Activated CD4-positive, alpha-beta T cell treated with anti-CD3 and anti-CD28 coated beads, Interleukin-10, Interleukin-2, amounts not matched to agents 100 ng/mL and 50 ng/mL, durations not matched to agents 16 hours and 8 hours (primary cell): ENCODE data around the gene TMUB1.

ENCODE experiments used
- DNase-seq: peaks from one replicate; pipeline ENCODE4 v3.0.0-alpha.2; 2020

TMUB1 gene

DNA sequence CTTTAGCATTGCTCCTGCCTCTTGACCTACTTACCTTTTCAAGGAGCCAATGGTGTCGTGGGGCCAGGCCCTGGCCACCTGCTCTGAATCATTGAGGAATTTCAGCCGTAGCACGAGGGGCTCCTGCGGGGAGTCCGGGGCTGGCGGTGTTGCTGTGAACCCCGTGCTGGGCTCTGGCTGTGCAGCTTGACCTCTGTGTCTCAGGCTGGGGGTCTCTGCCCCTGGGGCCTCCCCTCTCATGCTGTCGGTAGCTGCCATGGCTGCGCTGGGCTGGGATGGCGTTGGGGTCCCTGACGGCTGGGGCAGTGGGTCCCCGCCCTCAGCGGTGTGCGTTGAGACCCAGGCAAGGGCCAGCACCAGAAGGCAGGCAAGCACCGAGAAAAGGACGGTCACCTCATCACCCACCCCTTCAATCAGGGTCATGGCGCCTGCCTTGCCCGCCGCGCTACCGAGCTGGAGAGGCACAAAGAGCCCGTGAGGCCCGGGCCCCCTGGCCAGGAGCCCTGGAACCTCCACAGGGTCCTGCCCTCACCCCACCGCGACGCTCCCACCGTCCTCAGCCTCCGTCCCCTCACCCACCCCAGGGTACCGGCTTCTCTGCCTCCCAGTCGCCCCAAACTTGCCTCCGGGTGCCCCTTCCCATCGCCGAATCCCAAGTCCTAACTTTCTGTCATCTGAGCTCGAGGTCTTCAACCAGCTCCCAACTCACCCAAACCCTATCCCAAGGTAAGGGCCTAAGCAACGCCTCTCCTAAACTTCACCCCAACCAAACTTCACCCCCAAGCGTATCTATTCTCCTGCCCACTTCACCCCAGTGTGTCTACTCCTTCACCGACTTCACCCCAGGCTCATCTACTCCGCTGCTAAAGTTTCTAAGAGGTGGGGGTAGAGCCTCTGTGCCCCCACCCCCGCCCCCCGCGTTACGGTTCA lies 887 bp downstream of the TMUB1 start:
- no peak for DNase-seq

- DNase-seq: no peak
Measured at GRCh38 chr7:151081170-151082101, 1.9 kb downstream of the TMUB1 start.

DNA sequence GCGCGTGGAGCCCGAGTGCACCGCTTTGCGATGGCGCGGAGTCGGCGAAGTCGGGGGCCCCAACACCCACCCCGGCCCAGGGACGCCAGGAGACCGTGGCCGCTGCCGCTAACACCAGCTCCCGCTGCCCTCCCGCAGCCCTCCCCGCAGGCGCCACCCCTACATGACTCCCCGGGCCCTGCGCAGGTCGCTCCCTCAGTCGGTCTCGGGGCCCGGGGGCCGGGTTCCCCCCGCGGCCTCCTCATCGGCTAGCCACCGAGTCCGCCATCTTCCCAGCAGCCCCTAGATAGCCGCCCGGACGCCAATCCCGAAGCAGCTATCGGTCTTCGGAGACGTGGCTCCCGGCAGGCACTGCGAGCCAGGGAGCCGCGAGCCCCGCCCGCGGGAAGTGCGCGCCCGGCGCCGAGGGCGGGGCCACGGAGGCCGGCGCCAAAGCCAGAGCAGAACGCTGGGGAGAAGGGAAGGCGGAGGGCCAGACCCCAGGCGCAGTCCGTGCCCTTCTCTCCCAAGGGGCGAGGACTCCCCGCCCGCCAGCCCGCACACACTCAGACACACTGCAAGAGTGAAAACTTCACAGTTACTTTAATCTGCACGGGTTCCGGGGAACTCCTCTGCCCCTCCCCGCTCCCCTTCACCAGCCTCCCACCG lies 2.6 kb downstream of the TMUB1 start, which contains the start of gene FASTK:
Gene FASTK, minus strand, starts transcription at position 288 of the 648 bp plus-strand sequence. Its CDS starts 43 bp downstream, at position 245.
- DNase-seq: peak; percentile 94

DNA sequence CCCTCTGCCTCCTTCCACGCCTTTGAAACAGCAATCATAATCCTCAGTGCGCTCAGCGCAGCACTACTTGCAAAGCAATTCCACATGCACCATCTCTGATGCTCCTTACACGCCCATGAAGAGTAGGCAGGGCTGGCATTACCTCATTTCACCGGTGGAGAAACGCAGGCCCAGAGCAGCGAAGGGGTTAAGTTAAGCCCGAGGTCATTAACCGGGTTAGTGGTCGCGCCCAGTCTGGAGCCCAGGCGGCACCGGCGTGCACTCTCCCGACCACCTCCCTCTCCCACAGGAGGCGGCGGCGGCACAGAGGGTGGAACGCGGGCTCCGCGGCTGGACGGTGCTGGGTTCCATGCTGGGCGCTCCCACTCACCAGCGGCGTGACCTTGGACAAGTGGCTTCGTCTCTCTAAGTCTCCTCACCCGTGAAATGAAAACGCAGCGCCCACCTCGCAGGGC lies 3.2 kb downstream of the TMUB1 start:
- DNase-seq: no peak

GRCh38 chr7:151079199-151079910 lies 3.9 kb downstream of the TMUB1 start:
- no peak for DNase-seq

DNA sequence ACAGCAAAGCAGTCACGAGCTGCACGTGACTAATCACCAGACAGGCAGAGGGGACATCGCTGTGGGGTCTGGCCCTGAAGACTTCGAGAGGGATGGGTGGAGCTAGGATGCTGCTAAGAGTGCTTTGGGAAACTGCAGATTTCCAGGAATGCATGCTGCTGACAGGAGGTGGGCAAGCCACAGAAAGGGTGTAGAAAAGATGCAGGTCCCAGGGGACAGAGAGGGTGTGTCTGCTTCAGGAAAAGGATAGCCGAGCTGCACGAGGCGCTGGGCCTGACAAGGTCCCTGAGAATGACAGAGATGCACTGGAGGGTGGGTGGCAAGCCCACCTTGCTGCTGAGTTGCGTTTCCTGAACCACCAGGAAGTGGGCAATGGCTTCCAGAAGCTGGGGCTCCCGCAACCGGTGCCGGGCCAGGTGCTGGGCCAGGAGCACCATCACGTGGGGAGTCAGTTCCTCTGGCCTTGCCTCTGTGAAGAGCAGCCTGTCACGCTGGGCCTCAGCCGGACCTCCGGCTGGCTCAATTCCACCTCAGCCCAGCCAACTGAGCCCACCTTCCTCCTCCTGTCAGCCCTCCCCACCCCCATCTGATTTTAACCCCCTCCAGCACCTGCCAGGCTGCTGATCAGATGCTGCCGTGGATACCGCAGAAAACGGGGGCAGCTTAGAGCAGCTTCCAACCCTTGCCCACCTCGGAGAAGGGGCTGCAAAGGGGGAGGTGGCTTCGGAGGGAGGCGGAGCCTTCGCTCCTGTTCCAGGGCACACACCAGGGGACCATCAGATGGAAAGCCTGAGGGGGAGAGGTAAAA lies 4.9 kb downstream of the TMUB1 start:
- no peak for DNase-seq

DNA sequence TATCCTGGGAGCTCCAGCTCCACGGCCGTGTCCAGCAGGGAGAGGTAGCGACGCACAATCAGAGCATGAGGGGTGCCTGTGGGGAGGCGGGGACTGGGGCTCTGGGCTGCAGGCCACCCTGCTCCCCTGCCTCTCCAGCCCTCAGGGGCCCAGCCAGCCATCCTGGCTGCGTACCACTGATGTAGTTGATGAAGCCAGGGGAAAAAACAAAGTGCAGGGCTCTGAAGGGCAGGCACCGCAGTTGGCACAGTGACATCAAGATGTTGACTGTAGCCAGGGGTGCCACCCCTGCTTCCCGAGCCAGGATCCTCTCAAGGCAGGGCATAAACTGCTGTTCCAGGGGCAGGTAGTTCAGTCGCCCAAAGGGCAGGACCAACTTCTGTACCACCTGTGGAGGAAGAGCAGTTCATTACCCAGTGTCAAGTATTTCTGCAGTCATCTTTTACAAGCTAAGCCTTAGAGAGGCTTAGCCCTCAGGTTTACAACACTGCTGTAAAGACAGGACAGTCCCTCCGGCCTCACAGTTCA lies 5.5 kb downstream of the TMUB1 start:
- no peak for DNase-seq

GRCh38 chr7:151076863-151077704 lies 6.2 kb downstream of the TMUB1 start:
- no peak for DNase-seq

DNA sequence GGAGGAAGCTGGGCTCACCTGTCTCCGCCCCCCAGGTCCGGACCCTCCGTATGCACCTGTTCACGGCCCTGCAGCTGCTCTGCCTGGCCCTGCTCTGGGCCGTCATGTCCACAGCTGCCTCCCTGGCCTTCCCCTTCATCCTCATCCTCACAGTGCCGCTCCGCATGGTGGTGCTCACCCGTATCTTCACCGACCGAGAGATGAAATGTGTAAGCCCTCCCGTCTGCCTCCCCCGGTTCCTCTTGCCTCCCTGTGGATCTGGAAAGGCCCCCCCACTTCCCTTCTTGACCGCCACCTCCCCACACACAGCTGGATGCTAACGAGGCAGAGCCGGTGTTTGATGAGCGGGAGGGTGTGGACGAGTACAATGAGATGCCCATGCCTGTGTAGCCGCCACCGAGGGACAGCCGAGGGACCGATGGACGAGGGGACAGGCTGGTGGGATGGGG lies 7.3 kb downstream of the TMUB1 start:
- DNase-seq: no peak

DNA sequence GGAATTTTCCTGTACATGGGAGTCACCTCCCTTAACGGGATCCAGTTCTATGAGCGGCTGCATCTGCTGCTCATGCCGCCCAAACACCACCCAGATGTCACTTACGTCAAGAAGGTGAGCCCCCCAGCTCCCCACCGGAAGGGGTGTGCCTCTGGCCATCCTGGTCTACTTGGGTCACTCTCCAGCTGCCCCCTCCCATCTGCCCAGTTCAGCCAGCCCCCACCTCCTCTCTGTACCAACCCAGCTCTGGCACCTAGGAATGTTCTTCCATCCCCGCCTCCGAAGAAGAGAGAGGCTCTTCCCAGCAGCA lies 7.7 kb downstream of the TMUB1 start:
- DNase-seq: no peak

DNA sequence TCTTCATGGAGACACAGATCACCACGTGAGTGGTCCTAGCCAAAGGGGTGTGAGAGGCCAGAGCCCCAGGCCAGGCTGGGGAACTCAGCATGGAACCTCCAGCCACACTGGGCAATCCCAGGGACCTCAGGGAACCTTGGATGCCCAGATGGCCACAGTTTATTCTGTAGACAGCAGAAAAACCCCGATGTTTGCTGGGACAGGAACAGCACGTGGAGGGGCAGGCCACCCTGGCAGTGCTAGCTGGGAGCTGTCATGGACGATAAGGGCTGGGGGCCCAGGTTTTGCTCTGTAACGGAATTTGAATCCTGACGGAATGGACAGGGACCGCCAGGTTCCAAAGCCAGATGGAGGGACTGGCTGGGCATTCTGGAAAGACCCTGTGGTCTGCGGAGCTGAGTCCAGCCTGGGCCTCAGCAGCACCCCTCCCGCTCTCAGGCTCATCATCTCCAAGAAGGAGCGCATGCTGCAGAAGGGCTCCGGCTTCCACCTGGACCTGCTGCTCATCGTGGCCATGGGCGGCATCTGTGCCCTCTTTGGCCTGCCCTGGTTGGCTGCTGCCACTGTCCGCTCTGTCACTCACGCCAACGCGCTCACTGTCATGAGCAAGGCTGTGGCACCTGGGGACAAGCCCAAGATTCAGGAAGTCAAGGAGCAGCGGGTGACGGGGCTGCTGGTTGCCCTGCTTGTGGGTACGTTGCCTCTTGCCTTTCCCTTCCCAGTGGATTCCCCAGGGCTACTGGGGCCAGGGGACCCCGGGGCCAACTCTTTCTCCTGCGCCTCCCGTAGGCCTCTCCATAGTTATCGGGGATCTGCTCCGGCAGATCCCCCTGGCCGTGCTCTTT lies 8.3 kb downstream of the TMUB1 start:
- no peak for DNase-seq

DNA sequence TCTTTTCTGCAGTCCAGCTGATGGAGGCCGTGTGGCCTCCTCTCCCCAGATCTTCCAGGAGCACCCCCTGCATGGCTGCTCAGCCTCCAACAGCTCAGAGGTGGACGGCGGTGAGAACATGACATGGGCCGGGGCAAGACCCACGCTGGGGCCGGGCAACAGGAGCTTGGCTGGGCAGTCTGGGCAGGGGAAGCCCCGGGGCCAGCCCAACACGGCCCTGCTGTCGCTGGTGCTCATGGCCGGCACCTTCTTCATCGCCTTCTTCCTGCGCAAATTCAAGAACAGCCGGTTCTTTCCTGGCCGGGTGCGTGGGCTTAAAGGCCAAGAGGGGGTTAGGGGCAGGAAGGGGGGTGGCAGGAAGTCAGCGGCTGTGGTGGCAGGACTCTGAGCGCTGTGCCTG lies 9.3 kb downstream of the TMUB1 start:
- DNase-seq: no peak

DNA sequence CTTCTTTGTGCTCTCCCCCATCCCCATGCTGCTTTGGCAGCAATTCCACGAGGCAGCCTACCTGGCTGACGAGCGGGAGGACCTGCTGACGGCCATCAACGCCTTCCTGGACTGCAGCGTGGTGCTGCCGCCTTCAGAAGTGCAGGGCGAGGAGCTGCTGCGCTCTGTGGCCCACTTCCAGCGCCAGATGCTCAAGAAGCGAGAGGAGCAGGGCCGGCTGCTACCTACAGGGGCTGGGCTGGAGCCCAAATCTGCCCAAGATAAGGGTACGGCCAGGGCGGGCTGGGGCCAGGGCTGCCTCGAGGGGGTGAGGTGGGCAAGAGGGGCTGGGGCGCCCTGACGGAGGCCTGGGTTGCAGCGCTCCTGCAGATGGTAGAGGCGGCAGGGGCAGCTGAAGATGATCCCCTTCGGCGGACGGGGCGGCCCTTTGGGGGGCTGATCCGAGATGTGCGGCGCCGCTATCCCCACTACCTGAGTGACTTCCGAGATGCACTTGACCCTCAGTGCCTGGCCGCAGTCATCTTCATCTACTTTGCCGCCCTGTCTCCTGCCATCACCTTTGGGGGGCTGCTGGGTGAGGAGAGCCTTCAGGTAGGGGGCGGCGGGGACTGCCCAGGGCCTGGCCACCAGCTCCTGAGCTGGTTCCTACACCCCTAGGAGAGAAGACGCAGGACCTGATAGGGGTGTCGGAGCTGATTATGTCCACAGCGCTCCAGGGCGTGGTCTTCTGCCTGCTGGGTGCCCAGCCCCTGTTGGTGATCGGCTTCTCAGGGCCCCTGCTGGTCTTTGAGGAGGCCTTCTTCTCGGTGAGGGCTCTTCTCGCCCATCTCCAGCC lies 12.0 kb downstream of the TMUB1 start:
- no peak for DNase-seq

DNA sequence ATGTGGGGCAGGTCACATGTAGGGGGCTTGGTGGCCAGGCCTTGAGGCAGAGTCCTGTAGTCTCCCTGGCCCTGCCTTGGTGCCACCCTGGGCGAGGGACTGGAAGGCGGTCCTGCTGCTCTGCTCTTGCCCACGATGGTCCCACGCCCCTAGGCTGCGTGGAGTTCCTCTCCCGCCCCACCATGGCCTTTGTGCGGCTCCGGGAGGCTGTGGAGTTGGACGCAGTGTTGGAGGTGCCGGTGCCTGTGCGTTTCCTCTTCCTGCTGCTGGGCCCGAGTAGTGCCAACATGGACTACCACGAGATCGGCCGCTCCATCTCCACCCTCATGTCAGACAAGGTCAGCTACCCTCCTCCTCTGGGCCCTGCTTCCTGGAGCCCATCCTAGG lies 12.7 kb downstream of the TMUB1 start:
- no peak for DNase-seq

DNA sequence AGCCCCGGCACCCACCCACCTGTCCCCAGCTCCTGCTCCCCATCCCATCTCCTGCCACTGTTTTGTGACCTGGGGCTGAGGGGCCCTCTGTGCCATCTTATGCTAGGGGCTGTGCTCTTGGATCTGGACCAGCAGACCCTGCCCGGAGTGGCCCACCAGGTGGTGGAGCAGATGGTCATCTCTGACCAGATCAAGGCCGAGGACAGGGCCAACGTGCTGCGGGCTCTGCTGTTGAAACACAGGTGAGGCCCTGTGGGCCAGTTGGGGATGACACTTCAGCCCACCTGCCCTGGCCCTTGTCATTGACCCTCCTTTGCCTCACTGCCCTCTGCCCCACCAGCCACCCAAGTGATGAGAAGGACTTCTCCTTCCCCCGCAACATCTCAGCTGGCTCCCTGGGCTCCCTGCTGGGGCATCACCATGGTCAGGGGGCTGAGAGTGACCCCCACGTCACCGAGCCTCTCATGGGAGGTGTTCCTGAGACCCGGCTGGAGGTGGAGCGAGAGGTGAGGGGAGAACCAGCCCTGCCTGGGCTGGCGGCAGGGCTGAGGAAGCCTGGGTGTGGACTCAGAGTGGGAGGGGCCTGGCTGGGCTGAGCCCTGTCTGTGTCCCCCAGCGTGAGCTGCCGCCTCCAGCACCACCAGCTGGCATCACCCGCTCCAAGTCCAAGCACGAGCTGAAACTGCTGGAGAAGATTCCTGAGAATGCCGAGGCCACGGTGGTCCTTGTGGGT lies 13.3 kb downstream of the TMUB1 start:
- no peak for DNase-seq

DNA sequence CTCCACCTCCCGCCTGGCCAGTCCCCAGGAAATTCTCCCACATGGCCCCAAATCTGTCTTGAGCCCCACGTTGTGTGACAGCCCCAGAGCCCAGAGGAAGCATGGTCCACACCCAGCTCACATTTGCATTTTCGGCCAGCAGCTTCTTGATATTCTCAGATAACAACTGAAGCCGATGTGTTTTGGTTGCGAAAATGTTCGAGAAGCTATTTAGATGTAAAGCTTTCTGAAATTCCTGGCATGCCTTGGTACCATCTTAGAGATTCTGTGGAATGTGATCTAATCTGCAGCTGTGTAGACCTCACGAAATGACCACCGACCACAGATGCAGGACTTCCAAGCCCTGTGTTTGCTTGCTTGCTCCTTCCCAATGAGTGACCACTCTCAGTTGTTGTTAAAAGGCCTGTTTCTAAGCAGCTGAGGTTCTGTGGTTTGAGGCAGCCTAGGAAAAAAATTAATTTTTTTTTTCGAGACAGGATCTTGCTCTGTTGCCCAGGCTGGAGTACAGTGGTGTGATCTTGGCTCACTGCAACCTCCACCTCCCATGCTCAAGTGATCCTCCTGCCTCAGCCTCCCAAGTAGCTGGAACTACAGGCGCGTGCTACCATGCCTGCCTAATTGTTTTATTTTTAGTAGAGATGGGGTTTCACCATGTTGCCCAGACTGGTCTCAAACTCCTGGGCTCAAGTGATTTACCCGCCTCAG lies 15.1 kb downstream of the TMUB1 start:
- no peak for DNase-seq
